SK-N-SH (cell line): ENCODE results near the gene CCDC57.

Experiments used
- CTCF ChIP-seq: fragments of 200-600 bp; sonication (generic); IDR thresholded peaks from 2 replicates; pipeline ENCODE4 v1.6.1; 2017; ENCODE audit warnings: antibody characterized with exemption, mild to moderate bottlenecking, moderate library complexity
- FOXJ3 ChIP-seq: sonication (generic); formaldehyde crosslinking; IDR thresholded peaks from 2 replicates; pipeline ENCODE4 v1.5.1; 2020; ENCODE audit warnings: mild to moderate bottlenecking, missing genetic modification reagents
- NRF1 ChIP-seq: IDR thresholded peaks from 2 replicates; pipeline ENCODE4 v1.6.1; 2012; ENCODE audit warnings: low read depth, mild to moderate bottlenecking, low read length
- RAD21 ChIP-seq: IDR thresholded peaks from 2 replicates; pipeline ENCODE4 v1.6.1; 2012; ENCODE audit warnings: mild to moderate bottlenecking, low read length
- SMC3 ChIP-seq: IDR thresholded peaks from 2 replicates; pipeline ENCODE4 v1.6.1; 2012; ENCODE audit warnings: low read depth, low read length, improper control_type of control experiment
- YY1 ChIP-seq: IDR thresholded peaks from 2 replicates; pipeline ENCODE4 v1.4.0; 2012; ENCODE audit warnings: low read depth, mild to moderate bottlenecking
- TF ChIP-seq, protein P1 (sequence below): IDR thresholded peaks from 2 replicates; pipeline ENCODE4 v1.4.0; 2012; ENCODE audit warnings: low read depth

GRCh38 chr17:82234211-82235055, 21.8 kb upstream of the CCDC57 start:
- TF ChIP-seq YY1 (no peak), FOXJ3 (CRISPR knock-in tag) (no peak), CTCF (no peak), SMC3 (no peak), NRF1 (no peak), RAD21 (no peak)
- TF ChIP-seq, protein P1, sequence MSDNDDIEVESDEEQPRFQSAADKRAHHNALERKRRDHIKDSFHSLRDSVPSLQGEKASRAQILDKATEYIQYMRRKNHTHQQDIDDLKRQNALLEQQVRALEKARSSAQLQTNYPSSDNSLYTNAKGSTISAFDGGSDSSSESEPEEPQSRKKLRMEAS, result no peak
